Measurements from ENCODE around the gene TBC1D5.

Gene TBC1D5

GRCh38 chr3:17605032-17605431, 137.4 kb downstream of the TBC1D5 start:
- in situ Hi-C loops (cut with HindIII; ENCODE audit: low sequenced_read_pairs), result no loop called here

DNA sequence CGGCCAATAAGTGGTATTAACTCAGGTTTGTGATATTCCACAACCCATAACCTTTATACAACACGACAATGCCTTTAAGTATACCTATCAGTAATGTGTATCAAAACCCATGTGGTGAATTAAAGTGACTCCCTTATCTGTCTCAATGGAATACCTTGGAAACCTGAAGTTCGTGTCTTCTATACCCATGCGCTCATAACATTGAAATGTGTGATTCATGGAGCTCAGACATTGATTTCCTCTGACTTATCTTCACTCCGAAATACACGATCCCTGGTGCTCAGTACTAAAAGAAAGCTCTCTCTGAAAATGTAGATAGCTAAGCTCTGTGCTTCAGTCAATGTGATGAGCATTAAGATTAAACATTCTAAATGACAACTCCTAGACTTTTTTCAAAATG, 140.3 kb downstream of the TBC1D5 start:
- in situ Hi-C loops (cut with HindIII; ENCODE audit: low sequenced_read_pairs), result no loop called here
- H3K4me3 ChIP-seq (ENCODE audit: low read depth, low read length), result no peak overlapping the region
- TF ChIP-seq, protein P1, sequence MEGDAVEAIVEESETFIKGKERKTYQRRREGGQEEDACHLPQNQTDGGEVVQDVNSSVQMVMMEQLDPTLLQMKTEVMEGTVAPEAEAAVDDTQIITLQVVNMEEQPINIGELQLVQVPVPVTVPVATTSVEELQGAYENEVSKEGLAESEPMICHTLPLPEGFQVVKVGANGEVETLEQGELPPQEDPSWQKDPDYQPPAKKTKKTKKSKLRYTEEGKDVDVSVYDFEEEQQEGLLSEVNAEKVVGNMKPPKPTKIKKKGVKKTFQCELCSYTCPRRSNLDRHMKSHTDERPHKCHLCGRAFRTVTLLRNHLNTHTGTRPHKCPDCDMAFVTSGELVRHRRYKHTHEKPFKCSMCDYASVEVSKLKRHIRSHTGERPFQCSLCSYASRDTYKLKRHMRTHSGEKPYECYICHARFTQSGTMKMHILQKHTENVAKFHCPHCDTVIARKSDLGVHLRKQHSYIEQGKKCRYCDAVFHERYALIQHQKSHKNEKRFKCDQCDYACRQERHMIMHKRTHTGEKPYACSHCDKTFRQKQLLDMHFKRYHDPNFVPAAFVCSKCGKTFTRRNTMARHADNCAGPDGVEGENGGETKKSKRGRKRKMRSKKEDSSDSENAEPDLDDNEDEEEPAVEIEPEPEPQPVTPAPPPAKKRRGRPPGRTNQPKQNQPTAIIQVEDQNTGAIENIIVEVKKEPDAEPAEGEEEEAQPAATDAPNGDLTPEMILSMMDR (IDR thresholded peaks at IDR 0.05; ENCODE audit: low read depth, low read length), result no peak

More at GRCh38 chr3:17605032-17605431, 137.4 kb downstream of the TBC1D5 start:
- TF ChIP-seq, protein P1 (IDR thresholded peaks at IDR 0.05; ENCODE audit: low read depth, low read length), result no peak
- peak; percentile 85 for DNase-seq (ENCODE audit: low read depth, low spot score)
- H3K4me3 ChIP-seq (ENCODE audit: low read depth, low read length), result no peak overlapping the region

GRCh38 chr3:17592956-17593355, 149.5 kb downstream of the TBC1D5 start:
- DNase-seq (ENCODE audit: low read depth, low spot score), result no peak
- in situ Hi-C loops (cut with HindIII; ENCODE audit: low sequenced_read_pairs), result no loop called here
- TF ChIP-seq, protein P1 (IDR thresholded peaks at IDR 0.05; ENCODE audit: low read depth, low read length), result no peak
- no peak overlapping the region for H3K4me3 ChIP-seq (ENCODE audit: low read depth, low read length)

More for the DNA sequence above, 140.3 kb downstream of the TBC1D5 start:
- no peak for DNase-seq (ENCODE audit: low read depth, low spot score)

DNA sequence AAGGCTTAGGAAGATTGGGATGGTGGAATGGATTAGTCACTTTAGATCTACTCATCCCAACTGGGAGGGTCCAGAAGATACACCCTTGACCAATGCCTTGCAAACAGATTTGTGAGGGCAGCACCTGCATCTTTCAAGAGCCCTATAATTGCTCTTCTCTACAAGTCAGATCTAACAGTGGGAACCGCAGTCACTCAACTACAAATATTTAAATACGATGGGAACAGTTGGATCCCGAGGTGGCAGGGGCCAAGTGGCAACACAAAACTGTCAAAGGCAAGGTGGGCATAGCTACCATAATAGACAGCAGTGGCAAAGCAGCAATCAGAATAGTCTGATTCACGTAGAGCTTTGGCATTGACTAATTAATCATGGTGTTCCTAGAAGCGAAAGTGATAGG, 152.0 kb downstream of the TBC1D5 start:
- no peak overlapping the region for H3K4me3 ChIP-seq (ENCODE audit: low read depth, low read length)
- DNase-seq (ENCODE audit: low read depth, low spot score), result no peak
- TF ChIP-seq, protein P1 (IDR thresholded peaks at IDR 0.05; ENCODE audit: low read depth, low read length), result no peak
- in situ Hi-C loops (cut with HindIII; ENCODE audit: low sequenced_read_pairs), result no loop called here

DNA sequence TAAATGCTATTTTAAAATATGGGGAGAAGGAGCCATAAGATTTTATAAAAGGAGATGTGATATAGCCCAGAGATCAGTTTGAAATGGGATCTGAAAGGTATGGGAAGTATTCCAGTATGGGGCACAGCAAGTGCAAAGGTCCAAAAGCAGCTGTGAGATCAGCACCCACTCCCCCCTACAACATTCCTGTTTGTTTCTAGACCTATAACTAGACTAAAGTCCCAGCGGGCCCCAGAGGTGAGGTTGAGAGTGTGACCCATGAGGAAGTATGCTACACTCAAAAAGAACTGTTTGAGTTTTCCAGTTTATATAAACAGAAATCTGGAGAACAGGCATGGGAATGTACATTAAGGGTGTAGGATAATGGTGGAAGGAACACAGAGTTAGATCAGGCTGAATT, 152.5 kb downstream of the TBC1D5 start:
- in situ Hi-C loops (cut with HindIII; ENCODE audit: low sequenced_read_pairs), result no loop called here
- no peak for DNase-seq (ENCODE audit: low read depth, low spot score)
- TF ChIP-seq, protein P1 (IDR thresholded peaks at IDR 0.05; ENCODE audit: low read depth, low read length), result no peak
- H3K4me3 ChIP-seq (ENCODE audit: low read depth, low read length), result no peak overlapping the region

DNA sequence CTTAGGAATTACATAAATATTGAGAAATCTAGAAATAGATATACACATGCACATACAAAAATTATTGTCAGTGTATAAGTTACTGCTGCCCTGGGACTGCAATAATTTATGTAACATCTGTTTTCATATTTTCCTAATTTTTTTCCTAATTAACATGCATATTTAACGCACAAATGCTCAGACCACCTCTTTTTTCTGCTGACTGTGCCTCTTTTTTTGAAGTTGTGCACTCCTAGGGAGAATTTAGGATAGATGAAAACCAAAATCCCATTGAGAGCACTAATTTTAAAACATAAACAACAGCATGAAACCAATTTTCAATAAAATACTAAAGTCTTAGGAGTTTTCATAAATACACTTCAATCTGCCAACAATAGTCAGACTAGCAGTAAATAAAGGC, 154.0 kb downstream of the TBC1D5 start:
- in situ Hi-C loops (cut with HindIII; ENCODE audit: low sequenced_read_pairs), result no loop called here
- TF ChIP-seq, protein P1 (IDR thresholded peaks at IDR 0.05; ENCODE audit: low read depth, low read length), result no peak
- no peak for DNase-seq (ENCODE audit: low read depth, low spot score)
- no peak overlapping the region for H3K4me3 ChIP-seq (ENCODE audit: low read depth, low read length)
